HFF-Myc (cell line): ENCODE results near the gene IFIT1.

ENCODE experiments used
- DNase-seq: peaks from one replicate; pipeline ENCODE4 v3.0.0-alpha.2; 2011; ENCODE audit warnings: low read depth; ENCODE audit errors: extremely low read depth
- H3K4me3 ChIP-seq: replicated peaks from 2 replicates; pipeline ENCODE4 v1.5.1; 2011; ENCODE audit warnings: low read depth, mild to moderate bottlenecking, control low read depth, low read length
- CTCF ChIP-seq: IDR thresholded peaks from 2 replicates; pipeline ENCODE4 v1.5.1; 2012; ENCODE audit warnings: mild to moderate bottlenecking, low read depth, low read length, control low read depth; ENCODE audit errors: missing control alignments

The IFIT1 gene

GRCh38 chr10:89367529-89367928 is 24.9 kb upstream of the IFIT1 start:
- H3K4me3 ChIP-seq, result no peak overlapping the region
- TF ChIP-seq CTCF, result no peak
- no peak for DNase-seq

- TF ChIP-seq CTCF, result no peak
- no peak for DNase-seq
Observed at GRCh38 chr10:89368129-89368528, 24.3 kb upstream of the IFIT1 start.

GRCh38 chr10:89369156-89370105 is 23.0 kb upstream of the IFIT1 start:
- no peak for DNase-seq
- no peak overlapping the region for H3K4me3 ChIP-seq
- TF ChIP-seq CTCF, result peak; percentile 51

More at GRCh38 chr10:89368129-89368528, 24.3 kb upstream of the IFIT1 start:
- no peak overlapping the region for H3K4me3 ChIP-seq

GRCh38 chr10:89371079-89371478 is 21.3 kb upstream of the IFIT1 start:
- no peak overlapping the region for H3K4me3 ChIP-seq
- no peak for DNase-seq
- no peak for TF ChIP-seq CTCF

- DNase-seq, result no peak
- H3K4me3 ChIP-seq, result no peak overlapping the region
- no peak for TF ChIP-seq CTCF
Observed at GRCh38 chr10:89371987-89372386, 20.4 kb upstream of the IFIT1 start.

- no peak overlapping the region for H3K4me3 ChIP-seq
- DNase-seq, result no peak
Observed at GRCh38 chr10:89373916-89374711, 18.3 kb upstream of the IFIT1 start.

More at GRCh38 chr10:89373916-89374711, 18.3 kb upstream of the IFIT1 start:
- TF ChIP-seq CTCF, result no peak
